NCI-H510A treated with DMSO at 0.1 percent for 48 hours (cell line): ENCODE results near the gene ASPHD1.
"Not testable (repeated sequence)": the region's sequence is repeated elsewhere in the genome, so short reads cannot be mapped to it uniquely, and the experiment has no call there.

Experiments
- DNase-seq: peaks from one replicate; lab custom pipeline; 2025; lab: John Stamatoyannopoulos, UW

Gene ASPHD1, protein sequence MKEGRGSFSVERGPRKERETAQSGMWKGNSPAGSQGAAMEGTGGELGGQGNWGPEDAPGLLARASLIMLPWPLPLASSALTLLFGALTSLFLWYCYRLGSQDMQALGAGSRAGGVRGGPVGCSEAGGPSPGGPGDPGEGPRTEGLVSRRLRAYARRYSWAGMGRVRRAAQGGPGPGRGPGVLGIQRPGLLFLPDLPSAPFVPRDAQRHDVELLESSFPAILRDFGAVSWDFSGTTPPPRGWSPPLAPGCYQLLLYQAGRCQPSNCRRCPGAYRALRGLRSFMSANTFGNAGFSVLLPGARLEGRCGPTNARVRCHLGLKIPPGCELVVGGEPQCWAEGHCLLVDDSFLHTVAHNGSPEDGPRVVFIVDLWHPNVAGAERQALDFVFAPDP

DNA sequence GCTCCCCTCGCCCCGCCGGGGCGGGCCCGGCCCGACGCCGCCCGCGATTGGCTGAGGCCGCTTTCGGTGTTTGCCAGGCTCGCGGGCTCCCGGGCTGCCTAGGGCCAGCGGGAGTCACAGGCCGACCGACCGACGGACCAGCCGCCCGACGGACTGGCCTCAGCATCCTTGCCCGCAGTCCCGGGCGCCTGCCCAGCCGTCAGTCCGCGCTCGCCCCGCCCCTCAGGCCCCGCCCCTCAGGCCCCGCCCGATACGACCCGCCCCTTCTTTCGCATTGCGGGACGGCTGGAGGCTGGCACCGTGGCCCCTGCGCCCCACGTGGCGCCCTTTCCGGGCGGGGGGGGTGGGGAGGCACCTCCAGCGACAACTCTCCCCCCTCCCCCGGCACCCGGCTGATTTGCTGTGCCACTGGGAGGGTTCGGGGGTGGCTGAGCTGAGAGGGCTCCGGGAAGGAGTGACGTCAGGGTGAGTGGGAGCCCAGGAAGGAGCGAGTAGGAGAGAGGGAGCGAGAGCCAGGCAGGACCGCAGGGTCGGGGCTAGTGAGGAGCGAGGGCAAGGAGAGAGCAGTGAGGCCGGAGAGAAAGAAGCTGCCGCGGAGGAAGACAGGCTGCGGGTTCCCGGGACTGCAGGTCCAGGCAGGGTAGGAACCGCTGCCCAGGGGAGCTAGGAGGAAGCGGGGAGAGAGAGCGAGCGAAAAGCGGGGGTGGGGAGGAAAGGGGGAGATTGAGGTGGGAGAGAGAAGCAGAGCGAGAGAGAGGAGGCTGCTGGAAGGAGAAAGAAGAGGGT lies at the start of gene ASPHD1:
Gene ASPHD1 (plus strand): TSS at position 387 of the 786 bp plus-strand sequence. CDS start 484 bp downstream, outside the sequence.
- peak; percentile 93 for DNase-seq

DNA sequence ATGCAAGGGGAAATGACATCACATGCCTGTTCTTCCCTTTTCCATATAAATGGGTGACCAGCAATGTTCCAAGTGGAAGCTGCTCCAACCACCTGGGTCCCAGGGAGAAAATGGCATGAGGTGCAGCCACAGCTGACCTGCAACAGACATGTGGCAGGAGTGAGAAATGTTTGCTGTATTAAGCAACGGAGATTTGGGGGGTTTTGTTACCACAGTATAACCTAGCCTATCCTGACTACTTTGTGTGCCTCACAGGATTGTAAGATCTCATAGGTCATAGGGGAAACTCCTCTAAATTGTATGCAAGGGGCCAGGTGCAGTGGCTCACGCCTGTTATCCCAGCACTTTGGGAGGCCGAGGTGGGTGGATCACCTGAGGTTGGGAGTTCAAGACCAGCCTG lies 49.3 kb upstream of the ASPHD1 start:
- DNase-seq = no peak

DNA sequence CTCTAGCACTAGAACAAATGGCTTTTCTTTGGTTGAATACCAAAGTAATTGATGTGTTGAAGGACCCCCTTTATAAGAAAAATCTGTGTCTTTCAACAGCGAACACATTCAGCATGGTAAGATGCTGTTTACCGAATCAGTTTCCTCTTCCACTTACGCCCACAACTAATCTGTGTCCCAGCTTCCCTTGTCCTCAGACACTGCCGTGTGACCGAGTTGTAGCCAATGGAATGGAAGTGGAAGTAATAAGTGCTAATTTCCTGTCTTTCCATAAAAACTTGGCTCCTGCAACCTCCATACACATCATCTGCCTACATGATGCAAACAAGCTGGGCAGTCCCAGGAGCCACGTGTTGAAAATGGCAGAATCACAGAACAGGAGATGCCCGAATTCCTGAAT lies 47.6 kb upstream of the ASPHD1 start:
- no peak for DNase-seq

DNA sequence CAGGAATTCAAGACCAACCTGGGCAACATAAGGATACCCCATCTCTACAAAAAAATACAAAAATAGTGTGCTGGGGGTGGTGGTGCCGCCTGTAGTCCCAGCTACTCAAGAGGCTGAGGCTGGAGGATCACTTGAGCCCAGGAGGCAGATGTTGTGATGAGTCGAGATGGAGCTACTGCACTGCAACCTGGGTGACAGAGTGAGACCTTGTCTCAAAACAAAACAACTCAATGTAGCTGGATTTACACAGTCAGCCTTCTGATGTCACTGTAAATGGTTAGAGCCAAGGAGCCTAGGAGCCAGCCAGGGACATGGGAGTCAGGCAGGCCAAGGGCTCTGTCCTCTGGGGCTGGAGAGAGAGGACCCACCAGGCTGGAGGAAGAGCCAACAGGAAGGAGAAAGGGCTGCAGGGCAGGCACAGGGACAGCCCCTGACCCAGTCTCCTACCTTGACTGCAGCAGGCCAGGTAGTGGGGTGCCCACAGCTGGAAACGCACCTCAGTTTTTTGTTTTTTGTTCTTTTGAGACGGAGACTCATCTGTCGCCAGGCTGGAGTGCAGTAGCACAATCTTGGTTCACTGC lies 45.7 kb upstream of the ASPHD1 start:
- DNase-seq = no peak

DNA sequence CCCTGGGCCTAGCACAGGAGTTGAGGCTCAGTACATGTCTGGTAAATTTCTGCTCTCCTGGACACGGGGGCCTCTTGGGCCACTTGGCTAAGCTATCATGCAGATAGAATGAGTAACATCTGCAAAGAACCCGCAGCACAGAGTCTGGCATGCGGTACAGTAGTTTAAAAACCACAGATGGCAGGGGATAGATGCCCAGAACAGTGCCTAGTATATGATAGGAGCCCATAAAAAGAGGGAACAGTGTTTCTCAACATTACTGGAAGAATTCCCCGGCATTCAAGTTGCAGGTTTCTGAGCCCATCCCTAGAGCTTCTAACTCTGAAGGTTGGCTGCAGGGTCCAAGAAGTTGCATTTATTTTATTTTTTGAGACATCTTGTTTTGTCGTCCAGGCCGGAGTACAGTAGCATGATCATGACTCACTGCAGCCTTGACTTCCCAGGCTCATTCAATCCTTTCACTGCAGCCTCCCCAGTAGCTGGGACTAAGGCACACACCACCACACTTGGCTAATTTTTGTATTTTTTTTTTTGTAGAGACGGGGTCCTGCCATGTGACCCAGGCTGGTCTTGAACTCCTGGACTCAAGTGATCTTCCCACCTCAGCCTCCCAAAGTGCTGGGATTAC lies 43.0 kb upstream of the ASPHD1 start:
- no peak for DNase-seq

DNA sequence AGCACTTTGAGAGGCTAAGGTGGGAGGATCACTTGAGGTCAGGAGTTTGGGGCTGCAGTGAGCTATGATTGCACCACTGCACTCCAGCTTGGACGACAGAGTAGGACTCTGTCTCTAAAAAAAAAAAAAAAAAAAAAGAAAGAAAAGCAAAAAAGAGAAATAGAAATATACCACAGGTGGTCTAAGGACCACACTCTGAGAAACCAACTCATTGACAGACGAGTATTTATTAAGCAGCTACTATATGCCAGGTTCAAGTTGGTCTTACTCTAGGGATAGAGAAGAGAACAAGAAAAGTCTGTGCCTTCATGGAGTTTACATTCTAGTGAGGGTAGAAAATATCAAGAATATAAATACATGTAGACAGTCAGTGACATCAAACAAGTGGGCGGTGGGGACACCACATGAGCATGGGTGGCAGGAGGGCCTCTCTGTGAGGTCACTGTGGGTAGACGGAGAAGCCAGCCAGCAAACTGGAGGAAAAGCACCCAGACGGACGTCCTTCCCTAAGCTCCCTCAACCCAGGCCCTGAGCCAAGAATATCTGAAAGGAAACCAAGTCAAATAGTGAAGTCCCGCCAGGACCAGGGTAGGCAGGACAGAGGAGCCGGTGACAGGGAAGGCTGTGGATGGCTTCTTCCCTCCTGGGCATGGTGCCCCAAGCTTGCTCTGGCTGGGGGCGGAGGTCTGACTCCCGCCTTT lies 42.0 kb upstream of the ASPHD1 start:
- DNase-seq = no peak

DNA sequence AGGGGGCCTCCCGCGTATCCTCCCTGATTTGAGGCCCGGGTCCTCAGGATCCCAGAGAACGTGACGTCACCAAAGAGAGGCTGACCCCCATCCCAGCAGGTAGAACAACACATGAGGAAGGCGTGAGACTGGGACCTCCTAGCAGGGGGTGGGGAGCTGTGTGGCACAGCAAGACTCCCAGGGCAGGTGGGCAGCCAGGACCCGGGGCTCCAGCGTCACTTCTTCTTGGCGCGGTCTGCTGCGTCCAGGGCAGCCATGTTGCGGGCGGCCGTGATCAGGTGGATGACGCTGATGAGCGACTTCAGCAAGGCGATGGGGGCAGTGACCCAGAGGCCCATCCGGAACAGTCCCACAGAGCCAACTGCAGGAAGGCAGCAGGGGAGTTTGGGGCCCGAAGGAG lies 41.3 kb upstream of the ASPHD1 start:
- DNase-seq = no peak

DNA sequence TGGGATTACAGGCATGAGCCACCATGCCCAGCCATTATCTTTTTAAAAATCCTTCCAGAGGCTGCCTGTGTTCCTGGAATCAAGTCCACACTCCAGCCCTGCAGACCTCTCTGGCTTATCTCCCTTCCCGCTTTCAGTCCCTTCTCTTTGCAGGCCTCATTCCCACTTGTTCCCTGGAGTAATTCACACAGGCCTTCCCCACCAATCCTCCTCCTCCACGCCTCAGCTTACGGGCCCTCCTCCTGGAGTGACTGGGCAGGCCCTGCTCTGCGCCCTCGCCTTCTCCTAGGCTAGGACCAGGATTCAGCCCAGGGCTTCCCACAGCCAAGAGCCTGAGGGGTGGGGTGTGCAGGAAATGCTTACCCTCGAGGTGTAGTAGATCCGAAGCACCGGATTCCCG lies 40.1 kb upstream of the ASPHD1 start:
- DNase-seq = no peak

DNA sequence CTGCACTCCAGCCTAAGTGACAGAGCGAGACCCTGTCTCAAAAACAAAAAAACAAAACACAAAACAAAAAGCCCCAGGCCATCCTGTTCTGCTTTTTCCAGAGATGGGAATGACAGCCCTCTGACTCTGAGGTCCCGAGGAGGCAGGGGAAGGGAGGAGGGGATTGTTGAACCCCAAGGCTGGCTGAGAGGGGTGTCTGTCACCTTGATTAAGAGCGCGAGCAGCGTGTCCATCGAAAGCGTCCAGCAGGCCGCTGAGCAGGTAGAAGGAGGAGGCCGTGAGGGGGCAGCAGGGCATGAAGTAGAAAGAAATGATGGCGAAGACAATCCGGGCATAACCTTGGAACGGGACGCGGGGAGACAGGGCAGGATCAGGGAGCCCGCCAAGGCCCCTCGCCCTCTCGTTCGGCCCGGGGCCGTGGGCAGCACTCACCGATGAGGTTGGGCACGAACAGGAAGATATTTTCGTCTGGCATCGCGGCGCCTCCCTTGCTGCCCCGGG lies 37.9 kb upstream of the ASPHD1 start:
- DNase-seq = no peak

DNA sequence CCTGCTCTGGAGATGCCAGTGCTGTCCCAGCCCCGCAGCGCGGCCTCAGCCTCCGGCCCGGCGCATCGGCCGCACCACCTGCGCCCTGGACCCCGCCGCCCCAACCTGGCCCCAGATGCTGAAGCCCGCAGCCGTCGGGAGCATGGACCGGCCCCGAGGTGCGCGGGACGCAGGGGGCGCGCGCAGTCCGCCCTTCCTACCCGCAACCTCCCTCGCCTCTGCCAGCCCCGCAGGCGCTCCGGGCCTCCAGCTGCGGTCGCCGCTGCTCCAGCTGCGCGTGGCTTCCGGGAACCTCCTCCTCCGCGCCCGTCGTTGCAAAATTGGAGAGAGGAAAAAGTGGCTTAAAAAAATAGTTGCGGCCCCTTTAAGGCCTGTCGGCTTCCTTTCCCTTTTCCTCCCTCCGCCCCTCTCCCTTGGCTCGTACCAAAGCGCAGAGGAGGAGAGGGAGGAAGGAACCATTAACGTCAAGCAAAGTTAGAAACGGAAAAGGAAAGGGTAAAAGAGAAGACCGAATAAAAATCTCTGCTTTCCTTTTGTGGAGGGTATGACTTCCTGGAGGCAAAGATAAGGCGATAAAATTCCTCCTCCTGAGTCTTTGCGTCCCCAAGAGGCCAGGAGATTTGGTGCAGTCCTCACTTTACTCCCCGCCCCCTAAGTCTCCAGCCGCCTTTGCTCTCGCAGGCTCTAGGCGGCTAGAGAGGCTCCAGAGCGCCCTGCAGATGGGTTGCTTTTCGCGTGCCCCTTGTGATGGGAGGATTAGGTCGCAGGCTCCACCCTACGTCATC lies 37.2 kb upstream of the ASPHD1 start, which contains the start of gene CDIPT:
Gene CDIPT (minus strand): TSS at position 343 of the 785 bp plus-strand sequence. CDS start 369 bp downstream, outside the sequence.
- DNase-seq = peak; percentile 99

DNA sequence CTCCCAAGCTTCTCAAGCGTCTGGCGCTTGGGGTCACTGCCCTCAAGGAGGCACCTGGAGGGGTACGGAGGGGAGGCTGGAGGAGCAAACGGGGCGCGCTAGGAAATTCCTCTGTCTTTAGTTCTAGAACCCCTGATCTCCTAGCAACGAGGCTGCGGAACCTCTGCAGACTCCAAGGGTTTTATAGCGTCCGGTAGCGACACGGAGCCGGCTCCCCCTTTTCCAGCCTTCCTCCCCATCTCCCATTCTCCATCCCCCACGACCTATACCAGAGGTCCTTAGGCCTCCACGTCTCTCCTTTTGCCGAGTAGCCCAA lies 36.7 kb upstream of the ASPHD1 start:
- no peak for DNase-seq

DNA sequence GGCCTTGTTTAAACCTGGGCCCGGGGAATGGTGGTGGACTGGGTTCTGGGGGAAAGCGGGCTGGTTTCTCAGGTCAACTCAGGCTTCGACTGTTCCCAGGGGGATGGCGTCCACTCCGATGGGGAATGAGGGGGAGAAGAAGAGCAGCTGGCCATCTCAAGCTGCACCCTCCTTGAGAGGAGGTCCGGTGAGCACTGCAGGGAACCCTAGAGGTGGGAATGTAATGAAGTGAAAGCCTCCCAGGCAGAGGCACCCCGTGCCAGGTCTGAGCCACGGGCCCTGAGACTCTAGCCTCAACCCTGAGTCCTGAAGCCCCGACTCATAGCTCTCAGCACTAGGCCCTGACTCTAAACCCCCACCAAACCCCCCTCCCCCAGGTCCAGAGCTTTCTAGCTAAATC lies 36.1 kb upstream of the ASPHD1 start:
- no peak for DNase-seq

DNA sequence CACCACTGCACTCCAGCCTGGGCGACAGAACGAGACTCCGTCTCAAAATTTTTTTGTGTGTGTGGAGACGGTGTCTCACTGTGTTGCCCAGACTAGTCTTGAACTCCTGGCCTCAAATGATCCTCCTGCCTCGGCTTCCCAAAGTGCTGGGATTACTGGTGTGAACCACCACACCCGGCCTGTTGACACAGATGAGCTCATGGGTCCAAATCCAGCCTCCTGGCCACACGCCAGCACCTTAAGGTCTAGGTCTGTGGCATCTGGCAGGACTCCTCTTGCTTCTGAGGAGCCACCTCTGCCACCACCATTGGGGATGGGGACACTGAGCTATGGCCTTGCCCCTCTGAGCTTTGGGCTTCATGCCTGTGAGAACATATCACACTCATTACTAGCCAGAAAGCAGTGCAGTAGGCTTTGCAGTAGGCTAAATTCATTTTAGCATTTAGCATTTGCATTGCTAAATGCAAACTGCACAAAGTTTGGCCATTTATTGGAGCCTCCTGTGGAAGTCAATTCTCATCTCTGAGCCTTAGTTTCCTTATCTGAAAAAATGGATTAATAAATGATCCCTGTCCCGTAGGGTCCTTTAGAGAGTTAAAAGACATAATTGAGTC lies 31.8 kb upstream of the ASPHD1 start:
- no peak for DNase-seq

DNA sequence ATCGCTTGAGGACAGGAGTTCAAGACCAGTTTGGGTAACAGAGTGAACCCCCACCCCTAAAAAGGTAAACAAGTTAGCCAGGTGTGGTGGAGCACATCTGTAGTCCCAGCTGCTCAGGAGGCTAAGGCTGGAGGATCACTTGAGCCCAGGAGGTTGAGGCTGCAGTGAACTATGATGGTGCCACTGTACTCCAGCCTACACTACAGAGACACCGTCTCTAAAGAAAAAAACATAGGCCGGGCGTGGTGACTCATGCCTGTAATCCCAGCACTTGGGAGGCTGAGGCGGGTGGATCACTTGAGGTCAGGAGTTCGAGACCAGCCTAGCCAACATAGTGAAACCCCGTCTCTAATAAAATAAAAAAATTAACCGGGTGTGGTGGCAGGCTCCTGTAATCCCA lies 31.2 kb upstream of the ASPHD1 start:
- DNase-seq = not testable (repeated sequence)

DNA sequence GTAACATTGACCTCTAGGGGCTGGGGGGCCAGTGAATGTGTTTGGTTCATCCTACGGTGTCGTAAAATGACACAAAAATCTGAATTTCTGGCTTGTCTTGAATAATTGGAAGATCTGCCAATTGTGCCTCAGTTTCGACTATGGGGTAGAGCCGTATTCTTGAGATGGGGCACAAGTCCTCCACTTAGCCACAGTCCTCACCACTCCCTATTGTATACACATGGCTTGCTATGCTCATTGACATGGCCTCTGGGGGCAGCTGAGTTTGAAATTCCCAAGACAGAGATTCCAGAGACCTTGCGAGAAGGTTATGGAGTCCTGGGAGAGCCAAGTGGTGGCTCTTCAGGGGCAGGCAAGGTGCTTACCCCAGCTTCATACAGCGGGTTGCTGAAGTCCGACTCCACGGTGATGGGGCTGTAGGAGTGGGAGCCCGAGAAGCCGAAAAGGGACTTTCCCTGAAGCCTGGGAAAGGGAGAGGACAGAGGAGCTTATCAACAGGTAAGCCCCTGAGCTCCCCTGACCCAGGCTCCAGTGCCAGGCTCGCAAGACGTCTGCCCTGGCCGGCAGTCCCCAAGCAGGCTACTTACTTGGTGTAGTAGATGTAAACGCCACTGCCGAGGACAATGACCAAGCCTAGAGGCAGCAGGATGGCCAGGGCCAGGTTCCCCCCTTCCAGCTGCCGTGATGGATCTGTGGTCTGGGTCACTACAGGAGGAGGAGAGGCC lies 28.3 kb upstream of the ASPHD1 start:
- DNase-seq = no peak

DNA sequence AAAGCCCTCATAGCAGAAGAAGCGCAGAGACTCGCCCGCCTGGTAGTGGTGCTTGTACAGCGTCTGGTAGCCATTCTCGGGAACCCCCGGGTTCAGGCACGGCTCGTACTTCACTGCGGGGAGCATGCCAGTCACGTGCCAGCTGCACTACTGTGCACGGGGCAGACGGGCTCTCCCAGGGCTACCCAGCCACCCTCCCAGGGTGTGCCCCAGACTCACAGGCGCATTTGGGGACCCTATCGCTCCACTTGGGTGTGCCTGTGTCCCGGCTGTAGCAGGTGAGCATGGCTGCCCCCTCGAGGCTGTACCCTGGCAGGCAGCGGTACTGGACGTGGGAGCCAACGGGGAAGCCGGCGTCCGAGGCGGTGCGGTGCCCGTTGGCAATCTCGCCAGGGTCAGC lies 27.0 kb upstream of the ASPHD1 start:
- no peak for DNase-seq

DNA sequence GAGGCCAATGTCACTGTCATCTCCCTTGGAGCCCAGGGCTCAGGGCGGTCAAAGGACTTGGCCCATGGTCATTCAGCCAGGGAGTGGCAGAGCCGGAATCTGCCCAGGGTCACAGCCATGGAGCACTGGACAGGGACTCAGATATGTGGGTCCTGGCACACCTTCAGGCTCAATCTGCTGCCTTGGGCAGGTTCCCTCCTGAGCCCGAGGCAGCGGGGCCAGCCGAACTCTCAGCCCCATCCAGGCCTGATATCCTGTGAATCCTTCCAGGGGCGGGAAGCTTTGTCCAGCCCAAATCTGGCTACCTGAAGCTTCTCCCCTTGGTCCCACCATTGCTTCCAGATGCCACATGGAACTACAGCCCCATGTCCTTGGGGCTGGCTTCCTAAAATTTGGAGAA lies 25.1 kb upstream of the ASPHD1 start:
- no peak for DNase-seq

DNA sequence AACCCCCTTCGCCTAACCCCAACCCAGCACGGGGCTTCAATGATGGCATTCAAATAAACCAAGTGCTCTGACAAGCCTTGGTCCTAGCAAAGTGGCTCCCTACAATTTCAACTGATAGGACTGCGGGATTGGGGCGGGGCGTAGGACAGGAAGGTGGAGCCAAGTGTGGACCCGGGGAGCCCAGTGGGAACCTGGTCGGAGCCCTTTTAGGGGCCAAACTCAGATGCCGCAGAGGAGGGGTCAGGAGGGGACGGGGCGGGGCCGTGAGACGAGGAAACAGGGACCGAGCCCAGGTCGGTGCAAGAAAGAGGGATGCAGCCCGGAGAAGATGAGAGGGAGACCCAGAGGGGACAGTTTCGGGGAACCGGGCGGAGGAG lies 24.1 kb upstream of the ASPHD1 start:
- DNase-seq = no peak

DNA sequence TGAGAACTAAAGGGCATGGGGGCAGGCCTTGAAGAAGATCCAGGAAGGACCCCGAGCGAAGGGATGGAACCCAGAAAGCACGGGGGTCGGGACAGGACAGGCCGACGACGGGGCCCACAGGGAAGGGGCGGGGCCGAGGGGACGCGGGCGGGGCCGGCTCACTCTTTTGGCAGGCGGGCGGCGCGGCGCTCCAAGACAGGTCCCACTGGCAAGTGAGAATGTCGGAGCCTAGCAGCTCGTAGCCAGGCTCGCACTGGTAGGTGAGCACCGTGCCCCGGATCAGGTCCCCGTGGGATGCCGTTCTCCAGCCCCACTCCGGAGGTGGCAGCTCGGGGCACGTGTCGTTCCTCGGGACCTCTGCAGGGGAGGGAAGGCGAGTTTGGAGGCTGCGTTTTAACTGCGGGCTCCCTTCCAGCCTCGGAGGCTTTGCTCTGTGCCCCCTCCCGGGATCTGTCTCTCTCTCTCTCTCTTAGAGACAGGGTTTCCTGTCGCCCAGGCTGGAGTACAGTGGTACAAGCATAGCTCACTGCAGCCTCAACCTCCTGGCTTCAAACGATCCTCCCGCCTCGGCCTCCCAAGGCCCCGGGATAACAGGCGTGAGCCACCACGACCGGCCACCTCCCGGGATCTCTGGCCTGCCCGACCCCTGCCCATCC lies 23.6 kb upstream of the ASPHD1 start:
- DNase-seq = no peak
